Epithelial cell of esophagus (primary cell): ENCODE data around the gene PTGIS.

ENCODE experiments used
- DNase-seq: peaks from one replicate; pipeline ENCODE4 v3.0.0; 2010; ENCODE audit warnings: low read depth
- H3K4me3 ChIP-seq: 2 replicates; pipeline ENCODE4 v1.5.1; 2011; ENCODE audit warnings: mild to moderate bottlenecking, low read length, control low read depth
- TF ChIP-seq, protein P1 (sequence below): IDR thresholded peaks from 2 replicates; pipeline ENCODE4 v1.5.1; 2011; ENCODE audit warnings: low read depth, mild to moderate bottlenecking, low read length, control low read depth, inconsistent platforms; ENCODE audit not compliant: insufficient read depth; ENCODE audit errors: missing control alignments

PTGIS gene

DNA sequence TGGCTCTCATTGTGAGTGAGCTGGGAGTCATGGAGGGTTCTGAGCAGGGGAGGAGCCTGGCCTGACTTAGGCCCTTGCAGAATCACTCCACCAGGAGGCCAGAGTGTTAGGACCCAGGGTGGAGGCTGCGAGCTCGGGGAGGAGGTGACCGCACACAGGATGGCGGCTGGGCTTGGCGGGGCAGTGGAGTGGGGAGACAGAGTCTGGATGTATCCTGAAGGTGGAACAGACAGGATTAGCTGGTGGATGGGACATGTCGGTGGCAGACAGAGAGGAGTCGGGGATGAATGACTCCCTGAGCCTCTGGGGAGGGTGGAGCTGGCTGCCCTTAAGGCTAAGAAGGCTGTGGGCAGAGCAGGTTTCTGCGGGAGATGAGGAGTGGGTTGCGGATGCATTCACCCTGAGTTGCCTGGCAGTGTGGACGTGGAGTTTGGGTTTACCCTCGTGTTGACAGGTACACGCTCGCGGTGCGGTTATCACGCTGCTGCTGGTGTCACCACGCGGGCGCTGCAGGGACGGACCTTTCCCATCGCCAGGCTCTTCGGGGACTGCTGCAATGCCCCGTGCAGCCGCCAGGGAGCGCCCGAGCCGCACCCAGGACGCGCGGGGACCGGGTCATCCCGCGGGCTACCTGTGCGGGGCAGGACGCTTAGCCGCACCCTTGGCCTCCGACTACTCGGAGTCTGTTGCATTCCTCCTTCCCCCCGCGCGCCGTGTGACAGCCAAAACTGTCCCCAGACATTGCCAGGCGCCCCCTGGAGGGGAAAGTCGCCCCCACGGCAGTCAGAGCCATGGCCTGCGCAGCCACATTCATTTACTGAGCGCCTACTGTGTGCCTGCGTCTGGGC, 43.0 kb upstream of the PTGIS start:
- H3K4me3 ChIP-seq = no peak overlapping the region
- TF ChIP-seq, protein P1, sequence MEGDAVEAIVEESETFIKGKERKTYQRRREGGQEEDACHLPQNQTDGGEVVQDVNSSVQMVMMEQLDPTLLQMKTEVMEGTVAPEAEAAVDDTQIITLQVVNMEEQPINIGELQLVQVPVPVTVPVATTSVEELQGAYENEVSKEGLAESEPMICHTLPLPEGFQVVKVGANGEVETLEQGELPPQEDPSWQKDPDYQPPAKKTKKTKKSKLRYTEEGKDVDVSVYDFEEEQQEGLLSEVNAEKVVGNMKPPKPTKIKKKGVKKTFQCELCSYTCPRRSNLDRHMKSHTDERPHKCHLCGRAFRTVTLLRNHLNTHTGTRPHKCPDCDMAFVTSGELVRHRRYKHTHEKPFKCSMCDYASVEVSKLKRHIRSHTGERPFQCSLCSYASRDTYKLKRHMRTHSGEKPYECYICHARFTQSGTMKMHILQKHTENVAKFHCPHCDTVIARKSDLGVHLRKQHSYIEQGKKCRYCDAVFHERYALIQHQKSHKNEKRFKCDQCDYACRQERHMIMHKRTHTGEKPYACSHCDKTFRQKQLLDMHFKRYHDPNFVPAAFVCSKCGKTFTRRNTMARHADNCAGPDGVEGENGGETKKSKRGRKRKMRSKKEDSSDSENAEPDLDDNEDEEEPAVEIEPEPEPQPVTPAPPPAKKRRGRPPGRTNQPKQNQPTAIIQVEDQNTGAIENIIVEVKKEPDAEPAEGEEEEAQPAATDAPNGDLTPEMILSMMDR = peak; percentile 74
- peak; percentile 55 for DNase-seq

DNA sequence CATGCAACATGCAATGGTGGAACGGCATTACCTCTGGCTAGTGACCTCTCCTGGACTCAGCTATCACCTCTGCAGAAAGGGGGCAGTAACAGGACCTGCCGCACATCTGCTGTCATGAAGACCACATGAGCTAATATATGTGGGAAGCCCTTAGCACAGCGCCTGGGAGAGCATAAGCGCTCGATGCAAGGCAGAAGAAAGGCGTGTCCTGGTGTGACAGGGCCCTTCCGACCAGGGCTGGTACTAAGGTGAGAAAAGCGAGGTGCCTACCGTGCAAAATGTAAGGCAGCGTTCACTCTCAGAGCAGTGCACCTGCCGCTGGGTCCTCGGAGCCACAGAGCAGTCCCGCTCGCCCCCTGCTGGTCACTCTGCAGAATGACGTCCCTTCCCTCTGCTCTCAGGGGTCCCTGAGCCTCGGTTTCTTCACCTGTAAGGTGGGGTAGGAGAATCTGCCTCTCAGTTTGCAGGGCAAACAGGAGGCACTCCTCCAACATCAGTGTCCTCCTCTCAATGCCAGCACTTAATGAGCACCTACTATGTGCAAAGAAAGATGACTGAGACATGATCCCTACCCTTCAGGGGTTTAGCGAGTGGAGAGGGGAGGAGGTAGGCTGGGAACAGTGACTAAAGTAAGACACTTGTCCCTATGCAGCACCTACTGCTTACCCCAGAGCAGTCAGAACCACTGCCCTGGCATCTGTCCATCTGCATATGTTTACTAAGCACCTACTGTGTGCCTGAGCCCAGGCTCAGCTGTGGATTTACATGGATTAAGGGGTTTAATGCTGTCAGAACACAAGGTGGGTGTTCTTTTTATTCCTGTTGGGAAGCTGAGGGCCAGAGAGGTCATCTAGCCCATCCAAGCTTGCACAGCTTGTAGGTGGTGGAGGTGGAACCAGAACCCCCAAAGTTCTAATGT, 41.1 kb upstream of the PTGIS start:
- peak; percentile 58 for DNase-seq
- H3K4me3 ChIP-seq = no peak overlapping the region
- TF ChIP-seq, protein P1 = peak; percentile 90

DNA sequence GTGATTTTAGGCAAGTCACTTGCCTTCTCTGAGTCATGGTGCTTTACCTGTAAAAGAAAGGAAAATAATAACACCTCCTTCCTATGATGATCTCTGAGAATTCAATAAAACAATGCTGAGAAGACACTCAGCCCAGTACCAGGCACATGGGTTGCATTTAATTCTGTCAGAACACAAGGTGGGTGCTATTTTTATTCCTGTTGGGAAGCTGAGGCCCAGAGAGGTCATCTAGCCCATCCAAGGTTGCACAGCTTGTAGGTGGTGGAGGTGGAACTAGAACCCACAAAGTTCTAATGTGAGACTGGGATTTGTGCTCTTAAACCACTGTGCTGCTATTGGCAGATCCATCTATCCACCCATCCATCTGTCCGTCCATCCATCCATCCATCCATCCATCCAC, 39.6 kb upstream of the PTGIS start:
- no peak for DNase-seq
- H3K4me3 ChIP-seq = no peak overlapping the region
- TF ChIP-seq, protein P1 = no peak

DNA sequence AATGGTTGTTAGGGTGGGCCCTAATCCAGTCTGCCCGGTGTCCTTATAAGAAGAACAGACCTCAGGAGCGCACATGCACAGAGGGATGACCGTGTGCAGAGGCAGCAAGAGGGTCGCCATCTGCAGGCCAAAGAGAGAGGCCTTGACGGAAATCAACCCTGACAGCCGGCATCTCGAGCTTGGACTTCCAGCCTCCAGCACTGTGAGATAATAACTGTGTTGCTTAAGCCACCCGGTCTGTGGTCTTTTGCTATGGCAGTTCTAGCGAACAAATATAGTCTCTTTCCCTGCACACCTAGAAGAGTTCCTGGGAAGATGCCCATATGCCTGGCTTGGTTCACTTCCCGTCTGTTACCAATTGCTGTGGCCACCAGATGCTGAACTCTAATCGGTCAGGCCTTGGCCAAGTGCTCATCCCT, 35.3 kb upstream of the PTGIS start:
- TF ChIP-seq, protein P1 = no peak
- no peak overlapping the region for H3K4me3 ChIP-seq
- no peak for DNase-seq

DNA sequence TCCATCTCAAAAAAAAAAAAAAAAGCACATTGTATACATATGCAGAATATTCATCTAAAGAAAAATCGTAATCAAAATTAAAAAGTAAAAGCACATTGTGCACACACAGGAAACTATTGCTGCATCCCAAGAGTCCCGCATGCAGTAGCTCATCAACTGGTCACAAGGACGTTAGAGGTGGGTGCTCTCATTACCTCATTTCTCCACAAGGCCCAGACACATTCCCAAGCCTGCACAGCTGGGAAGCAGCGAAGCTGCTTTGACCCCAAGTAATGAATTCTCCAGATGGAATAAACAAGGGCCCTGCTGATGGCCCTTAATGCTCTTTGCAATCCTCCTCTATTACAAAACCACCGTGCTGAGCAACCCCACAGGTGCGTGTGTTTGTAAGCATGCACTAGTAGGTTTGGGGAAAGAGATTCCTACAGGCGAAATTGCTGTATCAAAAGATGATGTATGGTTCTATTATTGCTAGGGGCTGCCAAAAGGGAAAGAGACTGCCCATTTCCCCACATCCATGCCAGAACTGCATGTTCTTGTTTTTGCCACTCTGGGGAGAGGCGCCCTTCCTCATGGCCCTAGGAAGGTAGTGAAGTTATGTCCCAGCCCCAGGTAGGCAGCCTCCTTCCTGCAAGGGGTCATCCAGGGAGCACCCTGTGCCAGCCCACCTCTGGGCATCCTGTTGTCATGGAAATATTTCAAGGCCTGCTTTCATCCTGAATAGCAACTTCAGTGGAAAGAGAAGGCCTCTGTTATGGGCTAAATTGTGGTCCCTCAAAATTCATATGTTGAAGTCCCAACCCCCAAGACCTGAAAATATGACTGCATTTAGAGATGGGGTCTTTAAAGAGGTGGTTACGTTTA, 34.6 kb upstream of the PTGIS start:
- no peak for DNase-seq
- H3K4me3 ChIP-seq = no peak overlapping the region

More for the DNA sequence above, 34.6 kb upstream of the PTGIS start:
- TF ChIP-seq, protein P1 = no peak
